ENCODE measurements around the gene SLC34A1.

The SLC34A1 gene

GRCh38 chr5:177397875-177398390 is 13.7 kb downstream of the SLC34A1 start:
- DNase-seq (ENCODE audit: low spot score) (no peak), ATAC-seq (ENCODE audit: low read depth) (no peak)
- Histone ChIP-seq H3K27me3 (ENCODE audit: insufficient read depth, poor library complexity, severe bottlenecking) (no peaks in the 10 kb centered on the region), H3K36me3 (ENCODE audit: low read depth) (no peaks in the 10 kb centered on the region; the same call in 1 of the 2 replicates), H3K27ac (ENCODE audit: poor library complexity, severe bottlenecking) (no peak overlapping the region), H3K4me3 (ENCODE audit: severe bottlenecking) (no peak overlapping the region), H3K9me3 (ENCODE audit: severe bottlenecking) (no peaks in the 10 kb centered on the region), H3K4me1 (ENCODE audit: insufficient read depth, poor library complexity, severe bottlenecking) (peaks cover 5% of the 10 kb centered on the region)
- no peak for TF ChIP-seq CTCF (IDR thresholded peaks at IDR 0.05; ENCODE audit: poor library complexity, severe bottlenecking)

- Histone ChIP-seq H3K4me3 (ENCODE audit: severe bottlenecking) (no peak within 1 kb of the TSS), H3K9me3 (ENCODE audit: severe bottlenecking) (no peaks in the 10 kb centered on the region), H3K36me3 (ENCODE audit: low read depth) (no peaks in the 10 kb centered on the region; the same call in 1 of the 2 replicates), H3K4me1 (ENCODE audit: insufficient read depth, poor library complexity, severe bottlenecking) (peaks cover 5% of the 10 kb centered on the region), H3K27ac (ENCODE audit: poor library complexity, severe bottlenecking) (no peak within 1 kb of the TSS), H3K27me3 (ENCODE audit: insufficient read depth, poor library complexity, severe bottlenecking) (no peaks in the 10 kb centered on the region)
- TF ChIP-seq CTCF (IDR thresholded peaks at IDR 0.05; ENCODE audit: poor library complexity, severe bottlenecking): no peak
- no peak for DNase-seq (ENCODE audit: low spot score)
- no peak for ATAC-seq (ENCODE audit: low read depth)
Observed at GRCh38 chr5:177399997-177400868, 16.0 kb downstream of the SLC34A1 start, which contains the start of gene PFN3. Gene PFN3 (minus strand): TSS chr5:177400661. CDS start chr5:177400576, 85 bp downstream.

- peaks cover 5% of the 10 kb centered on the region for H3K4me1 ChIP-seq (ENCODE audit: insufficient read depth, poor library complexity, severe bottlenecking)
- H3K9me3 ChIP-seq (ENCODE audit: severe bottlenecking): no peaks in the 10 kb centered on the region
- ATAC-seq (ENCODE audit: low read depth) (peak; percentile 75), DNase-seq (ENCODE audit: low spot score) (peak; percentile 94)
- H3K27me3 ChIP-seq (ENCODE audit: insufficient read depth, poor library complexity, severe bottlenecking): no peaks in the 10 kb centered on the region
- H3K4me3 ChIP-seq (ENCODE audit: severe bottlenecking): peak overlapping the region; percentile 45
- peak overlapping the region; percentile 46 for H3K27ac ChIP-seq (ENCODE audit: poor library complexity, severe bottlenecking)
- peak; percentile 83 for TF ChIP-seq CTCF (IDR thresholded peaks at IDR 0.05; ENCODE audit: poor library complexity, severe bottlenecking)
- no peaks in the 10 kb centered on the region; the same call in 1 of the 2 replicates for H3K36me3 ChIP-seq (ENCODE audit: low read depth)
Observed at GRCh38 chr5:177402271-177403043, 18.2 kb downstream of the SLC34A1 start.

- Histone ChIP-seq H3K27me3 (ENCODE audit: insufficient read depth, poor library complexity, severe bottlenecking) (no peaks in the 10 kb centered on the region), H3K4me1 (ENCODE audit: insufficient read depth, poor library complexity, severe bottlenecking) (peaks cover 5% of the 10 kb centered on the region), H3K27ac (ENCODE audit: poor library complexity, severe bottlenecking) (peak overlapping the region; percentile 46), H3K4me3 (ENCODE audit: severe bottlenecking) (peak overlapping the region; percentile 45), H3K36me3 (ENCODE audit: low read depth) (no peaks in the 10 kb centered on the region; the same call in 1 of the 2 replicates), H3K9me3 (ENCODE audit: severe bottlenecking) (no peaks in the 10 kb centered on the region)
- TF ChIP-seq CTCF (IDR thresholded peaks at IDR 0.05; ENCODE audit: poor library complexity, severe bottlenecking): no peak
- peak; percentile 43 for ATAC-seq (ENCODE audit: low read depth)
- DNase-seq (ENCODE audit: low spot score): peak; percentile 81
Observed at GRCh38 chr5:177403102-177403791, 19.0 kb downstream of the SLC34A1 start.
